ENCODE measurements around the gene ELF4. TPM values are rescaled to one million over a fixed set of nuclear protein-coding genes. Genes with fewer than 3 reads are reported as not detected.

The ELF4 gene
- total RNA-seq, 1 donor from 2014 or later, result 33.6 TPM

- Mint-ChIP-seq H3K27ac (peak overlapping the region; percentile 84), H3K36me3 (ENCODE audit: low read depth) (peaks cover 10% of the 10 kb centered on the region), H3K27me3 (ENCODE audit: low read depth) (no peaks in the 10 kb centered on the region), H3K4me1 (ENCODE audit: low read depth) (peaks cover 36% of the 10 kb centered on the region), H3K4me3 (ENCODE audit: low read depth) (peak overlapping the region; percentile 94), H3K9me3 (no peaks in the 10 kb centered on the region)
- no peak for DNase-seq (ENCODE audit: low spot score)
- intact Hi-C loops (cut with micrococcal nuclease), result loop anchor here (1.0 to 2.0 kb wide), 3 partner anchors 17 to 55 kb away; partner anchors contain the start of gene AIFM1
Observed at GRCh38 chrX:130109429-130110378, 593 bp downstream of the ELF4 start.

DNA sequence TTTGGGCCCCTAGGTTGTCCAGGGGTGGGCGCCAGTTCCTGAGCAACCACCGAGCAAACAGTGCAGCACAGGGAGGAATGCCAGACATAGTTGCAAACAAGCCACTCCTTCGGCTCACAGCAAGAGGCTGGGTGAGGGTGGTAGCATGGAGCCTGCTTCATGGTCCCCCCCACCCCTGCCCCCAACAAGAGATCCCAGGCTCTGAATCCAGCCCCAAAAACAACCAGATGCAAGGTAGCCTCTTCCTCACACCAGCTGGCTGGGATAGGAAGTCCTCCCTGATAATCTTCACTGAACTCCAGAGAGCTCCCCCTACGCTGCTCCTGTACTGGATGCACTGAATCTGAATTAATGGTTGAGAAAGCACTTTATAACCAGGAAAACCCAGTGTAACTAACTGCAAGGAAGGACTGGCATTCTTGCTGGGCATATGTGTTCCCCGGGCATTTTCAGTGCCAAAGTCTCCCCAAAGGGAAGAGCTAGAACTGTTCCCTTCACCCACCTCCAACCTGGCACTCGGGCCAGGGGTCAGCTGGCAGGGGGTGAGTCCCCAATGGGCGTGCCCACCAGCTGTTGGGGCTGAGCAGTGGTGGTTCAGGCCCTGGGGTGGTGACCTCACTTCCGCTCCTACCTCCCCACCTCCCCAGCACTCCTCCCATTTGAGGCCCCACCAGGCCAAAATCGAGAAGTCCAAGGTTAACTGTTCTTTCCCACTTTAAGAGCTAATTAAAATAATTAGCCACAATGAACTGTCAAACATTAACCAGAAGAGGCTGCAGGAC lies 1.5 kb downstream of the ELF4 start:
- Mint-ChIP-seq H3K9me3 (no peaks in the 10 kb centered on the region), H3K4me1 (ENCODE audit: low read depth) (peaks cover 33% of the 10 kb centered on the region), H3K27me3 (ENCODE audit: low read depth) (no peaks in the 10 kb centered on the region), H3K4me3 (ENCODE audit: low read depth) (peak overlapping the region; percentile 94), H3K36me3 (ENCODE audit: low read depth) (peaks cover 15% of the 10 kb centered on the region), H3K27ac (peak overlapping the region; percentile 84)
- intact Hi-C loops (cut with micrococcal nuclease), result loop anchor here (1.0 kb wide), 1 partner anchor 17 kb away; no protein-coding TSS in a partner anchor
- peak; percentile 33 for DNase-seq (ENCODE audit: low spot score)

- intact Hi-C loops (cut with micrococcal nuclease), result no loop called here
- Mint-ChIP-seq H3K4me3 (ENCODE audit: low read depth) (no peak overlapping the region), H3K9me3 (no peaks in the 10 kb centered on the region), H3K27me3 (ENCODE audit: low read depth) (no peaks in the 10 kb centered on the region), H3K27ac (no peak overlapping the region), H3K36me3 (ENCODE audit: low read depth) (peaks cover 20% of the 10 kb centered on the region), H3K4me1 (ENCODE audit: low read depth) (peaks cover 35% of the 10 kb centered on the region)
- DNase-seq (ENCODE audit: low spot score), result no peak
Observed at GRCh38 chrX:130106071-130106470, 4.2 kb downstream of the ELF4 start.

DNA sequence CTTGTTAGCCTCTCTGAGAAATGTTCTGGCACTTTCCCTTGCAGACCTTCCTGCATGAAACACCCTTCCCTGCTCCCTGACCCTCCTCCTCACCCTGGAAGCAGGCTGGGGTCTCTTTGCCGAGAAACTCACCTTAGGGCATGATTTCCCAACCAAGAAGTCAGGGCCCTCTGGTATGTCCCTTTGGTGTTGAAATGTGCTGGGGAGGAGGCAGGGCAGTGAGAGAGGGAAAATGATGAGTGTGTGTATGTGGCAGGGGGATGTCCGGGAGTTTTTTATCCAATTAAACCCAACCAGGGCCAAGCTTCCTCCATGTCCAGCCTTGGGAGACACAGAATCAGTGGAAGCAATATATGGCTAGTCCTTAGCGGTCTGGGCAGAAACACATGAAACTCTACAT lies 5.1 kb downstream of the ELF4 start:
- Mint-ChIP-seq H3K27me3 (ENCODE audit: low read depth) (no peaks in the 10 kb centered on the region), H3K36me3 (ENCODE audit: low read depth) (peaks cover 25% of the 10 kb centered on the region), H3K27ac (no peak overlapping the region), H3K4me3 (ENCODE audit: low read depth) (no peak overlapping the region), H3K9me3 (no peaks in the 10 kb centered on the region), H3K4me1 (ENCODE audit: low read depth) (peaks cover 43% of the 10 kb centered on the region)
- intact Hi-C loops (cut with micrococcal nuclease), result no loop called here
- DNase-seq (ENCODE audit: low spot score), result no peak

DNA sequence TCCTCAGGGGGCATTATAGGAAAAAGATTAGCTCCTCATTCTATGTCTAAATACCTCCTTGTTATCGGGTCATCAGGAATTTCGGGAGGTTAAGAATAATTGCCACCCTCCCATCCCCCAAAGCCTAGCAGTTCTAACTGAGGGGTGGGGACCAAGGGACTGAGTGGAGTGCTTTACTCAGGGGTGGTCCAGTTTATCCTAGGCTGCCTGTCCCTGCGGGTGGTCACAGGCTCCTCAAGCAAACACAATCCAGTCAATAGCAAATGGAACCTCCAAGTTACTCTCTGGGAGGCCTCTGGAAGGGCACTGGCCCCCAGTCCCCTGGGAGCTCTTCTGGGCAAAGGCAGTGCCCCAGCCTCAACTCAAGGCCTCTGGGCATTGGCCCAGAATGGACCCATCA lies 6.7 kb downstream of the ELF4 start:
- intact Hi-C loops (cut with micrococcal nuclease), result no loop called here
- no peak overlapping the region for H3K27ac Mint-ChIP-seq
- no peaks in the 10 kb centered on the region for H3K9me3 Mint-ChIP-seq
- H3K4me1 Mint-ChIP-seq (ENCODE audit: low read depth), result peaks cover 43% of the 10 kb centered on the region
- H3K36me3 Mint-ChIP-seq (ENCODE audit: low read depth), result peaks cover 19% of the 10 kb centered on the region
- no peaks in the 10 kb centered on the region for H3K27me3 Mint-ChIP-seq (ENCODE audit: low read depth)
- no peak overlapping the region for H3K4me3 Mint-ChIP-seq (ENCODE audit: low read depth)
- no peak for DNase-seq (ENCODE audit: low spot score)

DNA sequence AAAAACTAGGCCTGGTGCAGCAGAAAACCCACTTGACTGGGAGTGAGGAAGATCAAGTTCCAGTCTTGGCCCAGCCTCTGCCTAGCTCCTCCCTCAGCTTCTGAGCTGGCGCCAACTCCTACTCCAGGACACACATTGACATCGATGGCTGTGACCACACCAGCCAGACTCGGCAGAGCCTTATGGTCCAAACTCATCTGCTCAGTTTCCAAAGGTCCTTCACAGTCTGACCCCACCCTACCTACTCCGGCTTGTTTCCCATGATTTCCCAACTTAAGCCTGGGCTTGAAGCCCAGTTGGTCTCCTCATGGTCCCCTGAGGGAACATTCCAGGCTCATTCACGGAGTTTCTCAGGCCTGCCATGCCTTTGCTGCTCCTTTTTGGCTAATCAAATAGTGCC lies 10.1 kb downstream of the ELF4 start:
- H3K4me1 Mint-ChIP-seq (ENCODE audit: low read depth), result peaks cover 40% of the 10 kb centered on the region
- H3K4me3 Mint-ChIP-seq (ENCODE audit: low read depth), result no peak overlapping the region
- no peak for DNase-seq (ENCODE audit: low spot score)
- H3K27me3 Mint-ChIP-seq (ENCODE audit: low read depth), result no peaks in the 10 kb centered on the region
- peaks cover 16% of the 10 kb centered on the region for H3K36me3 Mint-ChIP-seq (ENCODE audit: low read depth)
- no peaks in the 10 kb centered on the region for H3K9me3 Mint-ChIP-seq
- H3K27ac Mint-ChIP-seq, result no peak overlapping the region
- intact Hi-C loops (cut with micrococcal nuclease), result no loop called here

GRCh38 chrX:130098210-130098552 lies 12.1 kb downstream of the ELF4 start:
- Mint-ChIP-seq H3K27me3 (ENCODE audit: low read depth) (no peaks in the 10 kb centered on the region), H3K4me3 (ENCODE audit: low read depth) (peak overlapping the region; percentile 38), H3K9me3 (no peaks in the 10 kb centered on the region), H3K36me3 (ENCODE audit: low read depth) (peaks cover 9% of the 10 kb centered on the region), H3K27ac (peak overlapping the region; percentile 85), H3K4me1 (ENCODE audit: low read depth) (peaks cover 37% of the 10 kb centered on the region)
- no peak for DNase-seq (ENCODE audit: low spot score)
- intact Hi-C loops (cut with micrococcal nuclease), result no loop called here

GRCh38 chrX:130097507-130098209 lies 12.6 kb downstream of the ELF4 start:
- Mint-ChIP-seq H3K9me3 (no peaks in the 10 kb centered on the region), H3K27me3 (ENCODE audit: low read depth) (no peaks in the 10 kb centered on the region), H3K4me3 (ENCODE audit: low read depth) (no peak overlapping the region), H3K36me3 (ENCODE audit: low read depth) (peaks cover 7% of the 10 kb centered on the region), H3K27ac (peak overlapping the region; percentile 85), H3K4me1 (ENCODE audit: low read depth) (peaks cover 33% of the 10 kb centered on the region)
- intact Hi-C loops (cut with micrococcal nuclease), result no loop called here
- no peak for DNase-seq (ENCODE audit: low spot score)

GRCh38 chrX:130095249-130096030 lies 14.9 kb downstream of the ELF4 start:
- Mint-ChIP-seq H3K9me3 (no peaks in the 10 kb centered on the region), H3K4me3 (ENCODE audit: low read depth) (no peak overlapping the region), H3K36me3 (ENCODE audit: low read depth) (no peaks in the 10 kb centered on the region), H3K27me3 (ENCODE audit: low read depth) (no peaks in the 10 kb centered on the region), H3K4me1 (ENCODE audit: low read depth) (peaks cover 37% of the 10 kb centered on the region), H3K27ac (no peak overlapping the region)
- intact Hi-C loops (cut with micrococcal nuclease), result no loop called here
- DNase-seq (ENCODE audit: low spot score), result no peak

DNA sequence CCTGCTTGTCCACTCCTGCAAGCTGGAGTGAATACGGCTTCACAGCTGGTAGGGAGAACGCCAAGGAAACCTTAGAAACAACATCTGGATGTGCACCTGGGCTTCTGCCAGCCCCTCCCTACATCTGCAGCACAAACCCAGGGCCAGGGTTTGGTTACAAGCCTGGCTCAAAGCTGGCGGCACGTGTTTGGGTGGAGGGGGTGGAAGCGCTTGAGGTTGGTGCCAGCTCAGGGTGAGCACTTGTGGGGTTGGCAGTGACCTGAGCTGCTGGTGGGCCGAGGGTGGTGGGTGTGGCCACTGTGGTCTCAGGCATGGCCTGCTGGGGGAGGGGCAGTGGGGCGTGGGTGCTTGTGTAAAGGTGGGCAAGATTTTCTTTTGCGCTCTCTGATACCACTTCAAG lies 15.6 kb downstream of the ELF4 start:
- H3K9me3 Mint-ChIP-seq, result no peaks in the 10 kb centered on the region
- H3K27ac Mint-ChIP-seq, result no peak overlapping the region
- no peak overlapping the region for H3K4me3 Mint-ChIP-seq (ENCODE audit: low read depth)
- intact Hi-C loops (cut with micrococcal nuclease), result no loop called here
- no peak for DNase-seq (ENCODE audit: low spot score)
- peaks cover 33% of the 10 kb centered on the region for H3K4me1 Mint-ChIP-seq (ENCODE audit: low read depth)
- peaks cover under 1% of the 10 kb centered on the region for H3K36me3 Mint-ChIP-seq (ENCODE audit: low read depth)
- H3K27me3 Mint-ChIP-seq (ENCODE audit: low read depth), result no peaks in the 10 kb centered on the region

GRCh38 chrX:130093271-130093670 lies 17.0 kb downstream of the ELF4 start:
- Mint-ChIP-seq H3K9me3 (no peaks in the 10 kb centered on the region), H3K27me3 (ENCODE audit: low read depth) (no peaks in the 10 kb centered on the region), H3K4me1 (ENCODE audit: low read depth) (peaks cover 34% of the 10 kb centered on the region), H3K36me3 (ENCODE audit: low read depth) (peaks cover 4% of the 10 kb centered on the region), H3K27ac (no peak overlapping the region), H3K4me3 (ENCODE audit: low read depth) (no peak overlapping the region)
- no peak for DNase-seq (ENCODE audit: low spot score)
- intact Hi-C loops (cut with micrococcal nuclease), result no loop called here

DNA sequence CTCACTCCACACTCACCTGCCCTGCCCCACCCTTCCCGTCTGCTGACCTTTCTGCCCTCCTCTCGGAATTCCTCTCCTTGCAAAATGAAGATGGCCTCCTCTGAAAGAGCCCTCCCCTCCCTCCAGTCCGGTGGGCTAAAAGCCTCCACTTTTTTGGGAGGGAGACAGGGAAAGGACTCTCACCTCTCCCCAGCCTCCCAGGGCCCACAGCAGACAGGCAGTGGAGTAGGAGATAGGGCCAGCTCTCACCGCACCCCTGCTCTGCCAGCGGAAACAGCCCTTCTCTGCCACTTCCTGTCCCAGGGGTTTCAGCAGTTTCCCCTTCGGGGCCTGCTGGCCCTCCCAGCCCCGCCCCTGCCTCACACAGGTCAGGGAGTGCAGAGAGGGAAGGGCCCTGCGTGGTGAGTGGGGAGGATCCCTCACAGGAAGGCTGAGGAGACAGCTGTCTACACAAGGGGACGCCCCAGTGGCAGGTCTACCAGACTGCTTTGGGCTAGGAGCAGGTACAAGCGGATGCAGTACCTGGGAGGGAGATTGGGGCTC lies 18.2 kb downstream of the ELF4 start:
- intact Hi-C loops (cut with micrococcal nuclease), result loop anchor here (1.0 kb wide), 2 partner anchors 10 to 17 kb away; no protein-coding TSS in a partner anchor
- Mint-ChIP-seq H3K4me3 (ENCODE audit: low read depth) (peak overlapping the region; percentile 90), H3K27me3 (ENCODE audit: low read depth) (no peaks in the 10 kb centered on the region), H3K9me3 (no peaks in the 10 kb centered on the region), H3K27ac (peak overlapping the region; percentile 95), H3K36me3 (ENCODE audit: low read depth) (peaks cover 8% of the 10 kb centered on the region), H3K4me1 (ENCODE audit: low read depth) (peaks cover 34% of the 10 kb centered on the region)
- DNase-seq (ENCODE audit: low spot score), result peak; percentile 84
